Measurements from ENCODE around the gene CHMP5. TPM values are rescaled to one million over a fixed set of nuclear protein-coding genes. Genes with fewer than 3 reads are reported as not detected.

CHMP5 gene
- polyA plus RNA-seq, 1 of the 3 experiments (the other 2 are of a cell fraction), result 88.3 TPM

GRCh38 chr9:33309903-33310302 lies 45.1 kb downstream of the CHMP5 start (continued):
- TF ChIP-seq USF1 (IDR thresholded peaks at IDR 0.05; ENCODE audit: borderline replicate concordance, low read depth), result no peak
- no peak for TF ChIP-seq JUND (IDR thresholded peaks at IDR 0.05)
- no peak for TF ChIP-seq TAF1 (IDR thresholded peaks at IDR 0.05; ENCODE audit: borderline replicate concordance, low read depth, low read length)

GRCh38 chr9:33310748-33311147 lies 45.9 kb downstream of the CHMP5 start:
- Histone ChIP-seq H3K27me3 (ENCODE audit: insufficient read depth) (no peaks in the 10 kb centered on the region), H3K4me2 (no peak overlapping the region), H3K4me3 (ENCODE audit: low read depth in 2 of 2, low read length in 1 of 2) (no peak overlapping the region), H3F3A (replicated peaks; ENCODE audit: insufficient read depth) (no peaks in the 10 kb centered on the region), H3K4me1 (ENCODE audit: control insufficient read depth in 1 of 2, insufficient read depth in 2 of 2, low read depth in 1 of 2, low read length in 1 of 2) (no peaks in the 10 kb centered on the region), H3K27ac (ENCODE audit: low read depth in 2 of 2, low read length in 1 of 2) (no peak overlapping the region), H4K20me1 (ENCODE audit: insufficient read depth) (no peaks in the 10 kb centered on the region), H3K9ac (no peak overlapping the region), H2AFZ (ENCODE audit: low read depth) (no peak overlapping the region), H3K9me2 (no peaks in the 10 kb centered on the region), H3K79me2 (ENCODE audit: insufficient read depth) (peaks cover 7% of the 10 kb centered on the region; the same call in 1 of the 2 replicates), H3K9me3 (no peaks in the 10 kb centered on the region), H3K36me3 (replicated peaks in 1 of 2; ENCODE audit: control insufficient read depth in 1 of 2, insufficient read depth in 2 of 2, low read length in 1 of 2) (peaks cover 75 to 88% of the 10 kb centered on the region in 2 experiments)
- ChIA-PET CTCF (interaction anchor here (0.6 kb wide), 1 partner anchor 34 kb away, joined by 3 read pairs; no protein-coding TSS in a partner anchor), POLR2A (no interaction called here)
- no peak for TF ChIP-seq TCF12 (IDR thresholded peaks at IDR 0.05)
- TF ChIP-seq TEAD4 (IDR thresholded peaks at IDR 0.05; ENCODE audit: borderline replicate concordance, insufficient read depth), result no peak
- no peak for TF ChIP-seq CTCF (IDR thresholded peaks at IDR 0.05)
- no peak for TF ChIP-seq ZBTB33 (IDR thresholded peaks at IDR 0.05; ENCODE audit: borderline replicate concordance, low read depth)
- TF ChIP-seq YY1 (IDR thresholded peaks at IDR 0.05; ENCODE audit: low read depth), result no peak
- TF ChIP-seq MXI1 (IDR thresholded peaks at IDR 0.05; ENCODE audit: low read depth, low read length), result no peak
- no peak for TF ChIP-seq MAX (IDR thresholded peaks at IDR 0.05; ENCODE audit: low read depth)
- no peak for TF ChIP-seq IRF3 (IDR thresholded peaks at IDR 0.05; ENCODE audit: low read depth, low read length)
- no peak for TF ChIP-seq GABPA (IDR thresholded peaks at IDR 0.05; ENCODE audit: low read depth)
- TF ChIP-seq FOSL2 (IDR thresholded peaks at IDR 0.05; ENCODE audit: borderline replicate concordance, low read depth), result no peak
- TF ChIP-seq MEF2A (IDR thresholded peaks at IDR 0.05; ENCODE audit: borderline replicate concordance, low read depth), result no peak
- TF ChIP-seq USF2 (IDR thresholded peaks at IDR 0.05; ENCODE audit: borderline replicate concordance, low read depth, low read length), result no peak
- TF ChIP-seq EP300 (IDR thresholded peaks at IDR 0.05; ENCODE audit: borderline replicate concordance in 1 of 2, low read depth in 1 of 2, low read length in 1 of 2), result no peak
- no peak for TF ChIP-seq USF1 (IDR thresholded peaks at IDR 0.05; ENCODE audit: borderline replicate concordance, low read depth)
- no peak for TF ChIP-seq SIN3A (IDR thresholded peaks at IDR 0.05; ENCODE audit: borderline replicate concordance, low read depth, low read length)
- TF ChIP-seq POLR2AphosphoS5 (IDR thresholded peaks at IDR 0.05; ENCODE audit: low read depth, low read length), result no peak
- TF ChIP-seq NRF1 (IDR thresholded peaks at IDR 0.05; ENCODE audit: low read depth, low read length), result no peak
- 88% methylated on average over 2 of the region's 2 CpGs for WGBS (ENCODE audit: low lambda C conversion rate)
- DNase-seq, result no peak

All from SK-N-SH (cell line).